SK-N-SH (cell line): Measurements from ENCODE around the gene CXCL17. TPM values are rescaled to one million over a fixed set of nuclear protein-coding genes. Genes with fewer than 3 reads are reported as not detected.

Experiments used
- CTCF ChIA-PET: fragments of 300-600, 350-600 bp; formaldehyde crosslinking; extraction: SDS; loops from one replicate; lab custom pipeline; 2021; lab: Yijun Ruan, JAX
- POLR2A ChIA-PET: fragments of 350-600 bp; sonication (Branson Sonifier 250); formaldehyde crosslinking; extraction: SDS; loops from one replicate; lab custom pipeline; 2020; ENCODE audit warnings: antibody characterized with exemption, inconsistent platforms; lab: Yijun Ruan, JAX
- DNase-seq: peaks from one replicate; pipeline ENCODE4 v3.0.0; 2012
- H2AFZ ChIP-seq: fragments of 200-600 bp; sonication (generic); 2 replicates; pipeline ENCODE4 v1.8.1; 2016; ENCODE audit warnings: antibody characterized with exemption, mild to moderate bottlenecking, low read depth
- H3F3A ChIP-seq: fragments of 200-600 bp; sonication (generic); replicated peaks from 2 replicates; pipeline ENCODE3; 2016; ENCODE audit warnings: antibody characterized with exemption, mild to moderate bottlenecking; ENCODE audit not compliant: insufficient read depth
- H3K27ac ChIP-seq, 2 experiments: fragments of 200-500 bp in 1 of 2; fragments of 200-600 bp in 1 of 2; sonication (Bioruptor generic) in 1 of 2; sonication (generic), shearing (Covaris generic) in 1 of 2; 2 replicates each; pipeline versions ENCODE4 v1.5.1 to v1.6.1; 2014 to 2016; ENCODE audit warnings: low read depth in 2 of 2, inconsistent platforms in 1 of 2, low read length in 1 of 2, mild to moderate bottlenecking in 1 of 2, mixed read lengths in 1 of 2
- H3K27me3 ChIP-seq: fragments of 200-600 bp; sonication (generic), shearing (Covaris generic); 2 replicates; pipeline ENCODE4 v1.6.1; 2016; ENCODE audit warnings: mixed run types; ENCODE audit not compliant: insufficient read depth
- H3K36me3 ChIP-seq, 2 experiments: fragments of 200-500 bp in 1 of 2; fragments of 200-600 bp in 1 of 2; sonication (Bioruptor generic) in 1 of 2; sonication (generic) in 1 of 2; replicated peaks in 1 of 2; 2 replicates each; pipeline versions ENCODE3 to v1.5.1; 2014 to 2016; ENCODE audit warnings: low read length in 1 of 2, mild to moderate bottlenecking in 1 of 2; ENCODE audit not compliant: insufficient read depth in 2 of 2, control insufficient read depth in 1 of 2
- H3K4me1 ChIP-seq, 2 experiments: fragments of 200-500 bp in 1 of 2; fragments of 200-600 bp in 1 of 2; sonication (Bioruptor generic) in 1 of 2; sonication (generic), shearing (Covaris generic) in 1 of 2; 2 replicates each; pipeline versions ENCODE4 v1.5.1 to v1.6.1; 2014 to 2016; ENCODE audit warnings: low read depth in 1 of 2, low read length in 1 of 2, mixed run types in 1 of 2; ENCODE audit not compliant: insufficient read depth in 2 of 2, control insufficient read depth in 1 of 2
- H3K4me2 ChIP-seq: fragments of 200-600 bp; sonication (generic), shearing (Covaris generic); 2 replicates; pipeline ENCODE4 v1.6.1; 2017; ENCODE audit warnings: mixed run types
- H3K4me3 ChIP-seq, 2 experiments: fragments of 200-500 bp in 1 of 2; fragments of 200-600 bp in 1 of 2; sonication (Bioruptor generic) in 1 of 2; sonication (generic), shearing (Covaris generic) in 1 of 2; 2 replicates each; pipeline versions ENCODE4 v1.5.1 to v1.8.1; 2014 to 2016; ENCODE audit warnings: low read depth in 2 of 2, inconsistent platforms in 1 of 2, low read length in 1 of 2, mild to moderate bottlenecking in 1 of 2, mixed read lengths in 1 of 2, moderate library complexity in 1 of 2
- H3K79me2 ChIP-seq: fragments of 200-600 bp; sonication (generic); 2 replicates; pipeline ENCODE4 v1.8.1; 2017; ENCODE audit warnings: mild to moderate bottlenecking; ENCODE audit not compliant: insufficient read depth
- H3K9ac ChIP-seq: fragments of 200-600 bp; sonication (generic); 2 replicates; pipeline ENCODE4 v1.6.1; 2017; ENCODE audit warnings: mixed run types
- H3K9me2 ChIP-seq: fragments of 200-600 bp; sonication (generic); 2 replicates; pipeline ENCODE4 v1.6.1; 2017; ENCODE audit warnings: mixed run types
- H3K9me3 ChIP-seq: fragments of 200-600 bp; sonication (generic); 2 replicates; pipeline ENCODE4 v1.6.1; 2017; ENCODE audit warnings: mixed run types, mild to moderate bottlenecking, moderate library complexity
- H4K20me1 ChIP-seq: fragments of 200-600 bp; sonication (generic); 2 replicates; pipeline ENCODE4 v1.6.1; 2017; ENCODE audit warnings: mild to moderate bottlenecking, mixed run types; ENCODE audit not compliant: insufficient read depth
- FOSL2 ChIP-seq: IDR thresholded peaks from 2 replicates; pipeline ENCODE4 v1.4.0; 2012; ENCODE audit warnings: low read depth, mild to moderate bottlenecking, moderate library complexity, borderline replicate concordance
- FOXJ3 ChIP-seq: sonication (generic); formaldehyde crosslinking; IDR thresholded peaks from 2 replicates; pipeline ENCODE4 v1.5.1; 2020; ENCODE audit warnings: mild to moderate bottlenecking, missing genetic modification reagents
- FOXM1 ChIP-seq: IDR thresholded peaks from 2 replicates; pipeline ENCODE4 v1.4.0; 2012; ENCODE audit warnings: low read depth, mild to moderate bottlenecking
- GATA2 ChIP-seq: sonication (generic); formaldehyde crosslinking; IDR thresholded peaks from 2 replicates; pipeline ENCODE4 v1.5.0; 2020; ENCODE audit warnings: mild to moderate bottlenecking, missing genetic modification reagents
- JUND ChIP-seq: IDR thresholded peaks from 2 replicates; pipeline ENCODE4 v1.4.0; 2012
- MEF2A ChIP-seq: IDR thresholded peaks from 2 replicates; pipeline ENCODE4 v1.4.0; 2012; ENCODE audit warnings: low read depth, borderline replicate concordance
- NFIC ChIP-seq: IDR thresholded peaks from 2 replicates; pipeline ENCODE4 v1.4.0; 2012; ENCODE audit warnings: borderline replicate concordance
- NRF1 ChIP-seq: IDR thresholded peaks from 2 replicates; pipeline ENCODE4 v1.6.1; 2012; ENCODE audit warnings: low read depth, mild to moderate bottlenecking, low read length
- RAD21 ChIP-seq: IDR thresholded peaks from 2 replicates; pipeline ENCODE4 v1.6.1; 2012; ENCODE audit warnings: mild to moderate bottlenecking, low read length
- RCOR1 ChIP-seq: fragments of 150-350 bp; IDR thresholded peaks from 2 replicates; pipeline ENCODE4 v1.6.1; 2017; ENCODE audit warnings: antibody characterized with exemption, low read length
- REST ChIP-seq: IDR thresholded peaks from 2 replicates; pipeline ENCODE4 v1.6.1; 2012; ENCODE audit warnings: mild to moderate bottlenecking, low read depth, low read length, moderate library complexity
- RFX5 ChIP-seq: IDR thresholded peaks from 2 replicates; pipeline ENCODE4 v1.6.1; 2012; ENCODE audit warnings: mild to moderate bottlenecking, improper control_type of control experiment, low read length
- SIN3A ChIP-seq: IDR thresholded peaks from 2 replicates; pipeline ENCODE4 v1.6.1; 2012; ENCODE audit warnings: low read depth, mild to moderate bottlenecking, low read length, moderate library complexity, borderline replicate concordance
- TCF12 ChIP-seq: IDR thresholded peaks from 2 replicates; pipeline ENCODE4 v1.4.0; 2012
- USF1 ChIP-seq: IDR thresholded peaks from 2 replicates; pipeline ENCODE4 v1.4.0; 2012; ENCODE audit warnings: low read depth, borderline replicate concordance
- USF2 ChIP-seq: fragments of 150-350 bp; IDR thresholded peaks from 2 replicates; pipeline ENCODE4 v1.6.1; 2017; ENCODE audit warnings: antibody characterized with exemption, low read length, low read depth, borderline replicate concordance
- YY1 ChIP-seq: IDR thresholded peaks from 2 replicates; pipeline ENCODE4 v1.4.0; 2012; ENCODE audit warnings: low read depth, mild to moderate bottlenecking
- WGBS: methylation state at CpG from one replicate; pipeline ENCODE4 v1.1.6; 2017; ENCODE audit warnings: low lambda C conversion rate; 5-methylcytosine and 5-hydroxymethylcytosine counted together
- polyA plus RNA-seq, 3 experiments: library from polyadenylated mRNA; depleted of rRNA; stranded (reverse); fragments of >200 nt; gene quantifications; 2 replicates each; pipeline ENCODE4 v1.2.3, GENCODE V29; 2012

Gene CXCL17
- polyA plus RNA-seq, 1 of the 3 experiments (the other 2 are of a cell fraction): not detected

DNA sequence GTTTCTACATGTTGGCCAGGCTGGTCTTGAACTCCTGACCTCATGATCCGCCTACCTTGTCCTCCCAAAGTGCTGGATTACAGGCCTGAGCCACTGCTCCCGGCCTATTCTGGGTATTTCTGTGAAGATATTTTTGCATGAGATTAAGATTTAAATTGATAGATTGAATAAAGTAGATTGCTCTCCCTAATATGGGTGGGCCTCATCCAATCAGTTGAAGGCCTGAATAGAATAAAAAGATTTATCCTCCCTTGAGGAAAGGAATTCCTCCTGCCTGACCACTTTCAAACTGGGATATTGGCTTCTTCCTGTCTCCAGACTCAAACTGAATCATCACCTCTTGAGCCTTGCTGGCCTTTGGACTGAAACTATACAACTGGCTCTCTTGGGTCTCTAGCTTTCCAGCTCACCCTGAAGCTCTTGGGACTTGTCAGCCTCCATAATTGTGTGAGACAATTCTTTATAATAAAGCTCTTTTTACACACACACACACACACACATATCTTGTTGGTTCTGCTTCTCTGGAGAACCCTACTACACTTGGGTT is 36.1 kb upstream of the CXCL17 start:
- POLR2A ChIA-PET: interaction anchor here (0.6 kb wide), 1 partner anchor 257 kb away, joined by 3 read pairs; no protein-coding TSS in a partner anchor

More for the DNA sequence above, 36.1 kb upstream of the CXCL17 start:
- Histone ChIP-seq H4K20me1 (no peaks in the 10 kb centered on the region), H3K4me3 (no peak overlapping the region), H3K27me3 (no peaks in the 10 kb centered on the region), H3K79me2 (no peaks in the 10 kb centered on the region), H3K9ac (no peak overlapping the region), H3K36me3 (no peaks in the 10 kb centered on the region), H3F3A (no peaks in the 10 kb centered on the region), H3K4me2 (no peak overlapping the region), H3K4me1 (peaks cover 0 to 4% of the 10 kb centered on the region in 2 experiments; a peak in 2 of 4 replicates), H2AFZ (no peak overlapping the region), H3K9me2 (no peaks in the 10 kb centered on the region), H3K9me3 (no peaks in the 10 kb centered on the region), H3K27ac (no peak overlapping the region)
- CTCF ChIA-PET: no interaction called here
- DNase-seq: no peak
- no peak for TF ChIP-seq SIN3A
- TF ChIP-seq REST: no peak
- TF ChIP-seq NRF1: no peak
- TF ChIP-seq FOXJ3 (CRISPR knock-in tag): no peak
- TF ChIP-seq MEF2A: no peak
- no peak for TF ChIP-seq USF2
- TF ChIP-seq FOSL2: no peak
- no peak for TF ChIP-seq YY1
- TF ChIP-seq RCOR1: no peak
- TF ChIP-seq RFX5: no peak
- no peak for TF ChIP-seq TCF12
- no peak for TF ChIP-seq RAD21
- no peak for TF ChIP-seq FOXM1
- TF ChIP-seq NFIC: no peak
- no peak for TF ChIP-seq GATA2
- no peak for TF ChIP-seq USF1
- no peak for TF ChIP-seq JUND
- TF ChIP-seq, all 33 proteins: peak for 0
- WGBS: 63% methylated on average over 2 of the region's 2 CpGs
